ENCODE data around the gene MET.

Gene MET

GRCh38 chr7:116828281-116828680 lies 156.3 kb downstream of the MET start:
- Histone ChIP-seq H3K9me3 (ENCODE audit: insufficient read depth, low read depth, low read length) (no peaks in the 10 kb centered on the region), H2BK12ac (ENCODE audit: low read length) (no peak overlapping the region), H3K4me2 (ENCODE audit: low read length) (no peak overlapping the region), H3K4me3 (ENCODE audit: low read depth, low read length) (no peak overlapping the region), H3K4ac (ENCODE audit: low read depth, low read length) (no peak overlapping the region), H3K79me2 (ENCODE audit: control insufficient read depth, insufficient read depth, low read length, poor library complexity) (no peaks in the 10 kb centered on the region), H3K23ac (ENCODE audit: low read length) (no peak overlapping the region), H3K27ac (ENCODE audit: low read depth, low read length) (no peak overlapping the region), H3K14ac (ENCODE audit: low read length) (no peak overlapping the region), H3K27me3 (ENCODE audit: insufficient read depth, low read length) (no peaks in the 10 kb centered on the region), H3K18ac (ENCODE audit: low read length) (no peak overlapping the region), H3K9ac (ENCODE audit: low read length) (no peak overlapping the region), H4K12ac (ENCODE audit: low read depth, low read length) (no peak overlapping the region), H2BK120ac (ENCODE audit: insufficient read depth, low read length, poor library complexity) (no peak overlapping the region), H4K8ac (ENCODE audit: low read depth, low read length) (no peak overlapping the region), H4K91ac (ENCODE audit: low read depth, low read length) (no peak overlapping the region), H3K36me3 (ENCODE audit: control insufficient read depth in 1 of 2, insufficient read depth in 2 of 2, low read length in 2 of 2) (no peaks in the 10 kb centered on the region), H2BK5ac (ENCODE audit: low read depth, low read length, poor library complexity) (no peak overlapping the region), H2AK5ac (ENCODE audit: low read length) (no peak overlapping the region), H2AFZ (ENCODE audit: insufficient read depth, low read length, poor library complexity) (no peak overlapping the region), H3K79me1 (ENCODE audit: low read length) (no peaks in the 10 kb centered on the region), H3K4me1 (ENCODE audit: control insufficient read depth in 1 of 2, insufficient read depth in 2 of 2, low read length in 2 of 2) (no peaks in the 10 kb centered on the region)
- WGBS (ENCODE audit: extremely low coverage, insufficient coverage, insufficient read length): no CpG with 5 or more reads among the region's 4 CpGs
- no peak for DNase-seq

- no peak overlapping the region for H2AFZ ChIP-seq (ENCODE audit: insufficient read depth, low read length, poor library complexity)
- no peaks in the 10 kb centered on the region for H3K27me3 ChIP-seq (ENCODE audit: insufficient read depth, low read length)
- no peaks in the 10 kb centered on the region for H3K79me2 ChIP-seq (ENCODE audit: control insufficient read depth, insufficient read depth, low read length, poor library complexity)
- no peak overlapping the region for H3K23ac ChIP-seq (ENCODE audit: low read length)
- H3K36me3 ChIP-seq (ENCODE audit: control insufficient read depth in 1 of 2, insufficient read depth in 2 of 2, low read length in 2 of 2): no peaks in the 10 kb centered on the region
- H3K14ac ChIP-seq (ENCODE audit: low read length): no peak overlapping the region
- H4K91ac ChIP-seq (ENCODE audit: low read depth, low read length): no peak overlapping the region
- no peaks in the 10 kb centered on the region for H3K79me1 ChIP-seq (ENCODE audit: low read length)
- no peaks in the 10 kb centered on the region for H3K4me1 ChIP-seq (ENCODE audit: control insufficient read depth in 1 of 2, insufficient read depth in 2 of 2, low read length in 2 of 2)
- H3K18ac ChIP-seq (ENCODE audit: low read length): no peak overlapping the region
- no peak overlapping the region for H3K27ac ChIP-seq (ENCODE audit: low read depth, low read length)
- H4K12ac ChIP-seq (ENCODE audit: low read depth, low read length): no peak overlapping the region
- no peak for DNase-seq
- no peak overlapping the region for H3K9ac ChIP-seq (ENCODE audit: low read length)
- no peak overlapping the region for H2BK12ac ChIP-seq (ENCODE audit: low read length)
- no peaks in the 10 kb centered on the region for H3K9me3 ChIP-seq (ENCODE audit: insufficient read depth, low read depth, low read length)
- no peak overlapping the region for H2BK120ac ChIP-seq (ENCODE audit: insufficient read depth, low read length, poor library complexity)
- H3K4me3 ChIP-seq (ENCODE audit: low read depth, low read length): no peak overlapping the region
- no peak overlapping the region for H2AK5ac ChIP-seq (ENCODE audit: low read length)
- WGBS (ENCODE audit: extremely low coverage, insufficient coverage, insufficient read length): no CpG with 5 or more reads among the region's 3 CpGs
- H2BK5ac ChIP-seq (ENCODE audit: low read depth, low read length, poor library complexity): no peak overlapping the region
- H3K4ac ChIP-seq (ENCODE audit: low read depth, low read length): no peak overlapping the region
- no peak overlapping the region for H4K8ac ChIP-seq (ENCODE audit: low read depth, low read length)
- H3K4me2 ChIP-seq (ENCODE audit: low read length): no peak overlapping the region
Measured at GRCh38 chr7:116829041-116829440, 157.0 kb downstream of the MET start.

- Histone ChIP-seq H3K79me2 (ENCODE audit: control insufficient read depth, insufficient read depth, low read length, poor library complexity) (no peaks in the 10 kb centered on the region), H2BK5ac (ENCODE audit: low read depth, low read length, poor library complexity) (no peak overlapping the region), H4K91ac (ENCODE audit: low read depth, low read length) (no peak overlapping the region), H3K9ac (ENCODE audit: low read length) (no peak overlapping the region), H3K4me2 (ENCODE audit: low read length) (no peak overlapping the region), H3K18ac (ENCODE audit: low read length) (no peak overlapping the region), H3K27ac (ENCODE audit: low read depth, low read length) (no peak overlapping the region), H3K4ac (ENCODE audit: low read depth, low read length) (no peak overlapping the region), H3K79me1 (ENCODE audit: low read length) (no peaks in the 10 kb centered on the region), H3K27me3 (ENCODE audit: insufficient read depth, low read length) (no peaks in the 10 kb centered on the region), H2BK12ac (ENCODE audit: low read length) (no peak overlapping the region), H4K12ac (ENCODE audit: low read depth, low read length) (no peak overlapping the region), H2AK5ac (ENCODE audit: low read length) (no peak overlapping the region), H3K4me3 (ENCODE audit: low read depth, low read length) (no peak overlapping the region), H3K36me3 (ENCODE audit: control insufficient read depth in 1 of 2, insufficient read depth in 2 of 2, low read length in 2 of 2) (no peaks in the 10 kb centered on the region), H2AFZ (ENCODE audit: insufficient read depth, low read length, poor library complexity) (no peak overlapping the region), H3K14ac (ENCODE audit: low read length) (no peak overlapping the region), H4K8ac (ENCODE audit: low read depth, low read length) (no peak overlapping the region), H3K9me3 (ENCODE audit: insufficient read depth, low read depth, low read length) (no peaks in the 10 kb centered on the region), H3K23ac (ENCODE audit: low read length) (no peak overlapping the region), H3K4me1 (ENCODE audit: control insufficient read depth in 1 of 2, insufficient read depth in 2 of 2, low read length in 2 of 2) (no peaks in the 10 kb centered on the region), H2BK120ac (ENCODE audit: insufficient read depth, low read length, poor library complexity) (no peak overlapping the region)
- DNase-seq: no peak
Measured at GRCh38 chr7:116829493-116829892, 157.5 kb downstream of the MET start.

- Histone ChIP-seq H4K8ac (ENCODE audit: low read depth, low read length) (no peak overlapping the region), H2BK120ac (ENCODE audit: insufficient read depth, low read length, poor library complexity) (no peak overlapping the region), H3K4me2 (ENCODE audit: low read length) (no peak overlapping the region), H2BK12ac (ENCODE audit: low read length) (no peak overlapping the region), H3K9ac (ENCODE audit: low read length) (no peak overlapping the region), H4K12ac (ENCODE audit: low read depth, low read length) (no peak overlapping the region), H3K4me3 (ENCODE audit: low read depth, low read length) (no peak overlapping the region), H3K27ac (ENCODE audit: low read depth, low read length) (no peak overlapping the region), H3K79me1 (ENCODE audit: low read length) (no peaks in the 10 kb centered on the region), H2AFZ (ENCODE audit: insufficient read depth, low read length, poor library complexity) (no peak overlapping the region), H3K23ac (ENCODE audit: low read length) (no peak overlapping the region), H3K14ac (ENCODE audit: low read length) (no peak overlapping the region), H3K79me2 (ENCODE audit: control insufficient read depth, insufficient read depth, low read length, poor library complexity) (no peaks in the 10 kb centered on the region), H3K4ac (ENCODE audit: low read depth, low read length) (no peak overlapping the region), H2BK5ac (ENCODE audit: low read depth, low read length, poor library complexity) (no peak overlapping the region), H3K27me3 (ENCODE audit: insufficient read depth, low read length) (no peaks in the 10 kb centered on the region), H3K18ac (ENCODE audit: low read length) (no peak overlapping the region), H3K36me3 (ENCODE audit: control insufficient read depth in 1 of 2, insufficient read depth in 2 of 2, low read length in 2 of 2) (no peaks in the 10 kb centered on the region), H3K4me1 (ENCODE audit: control insufficient read depth in 1 of 2, insufficient read depth in 2 of 2, low read length in 2 of 2) (no peaks in the 10 kb centered on the region), H4K91ac (ENCODE audit: low read depth, low read length) (no peak overlapping the region), H2AK5ac (ENCODE audit: low read length) (no peak overlapping the region), H3K9me3 (ENCODE audit: insufficient read depth, low read depth, low read length) (no peaks in the 10 kb centered on the region)
- no CpG with 5 or more reads among the region's 2 CpGs for WGBS (ENCODE audit: extremely low coverage, insufficient coverage, insufficient read length)
- DNase-seq: no peak
Measured at GRCh38 chr7:116832692-116833091, 160.7 kb downstream of the MET start.
